Esophagus muscularis mucosa (tissue), 4 donors: ENCODE measurements around the gene LRWD1. TPM values are rescaled to one million over a fixed set of nuclear protein-coding genes. Genes with fewer than 3 reads are reported as not detected.

Experiments
- DNase-seq: peaks from one replicate; pipeline ENCODE4 v3.0.0-alpha.2; 2017; ENCODE audit errors: extremely low spot score
- H3K27ac ChIP-seq, 4 donors: fragments of 200-600 bp; sonication (generic); replicated peaks in 1 of 4; 1 replicate in 3 of 4; 2 replicates in 1 of 4; pipeline ENCODE4 v1.5.1; 2016 to 2019; ENCODE audit warnings: mild to moderate bottlenecking in 1 of 4
- H3K27me3 ChIP-seq, 4 donors: fragments of 200-600 bp; sonication (generic); one replicate each; pipeline versions ENCODE4 v1.5.1 to v1.6.0; 2016 to 2019
- H3K36me3 ChIP-seq, 4 donors: fragments of 200-600 bp; sonication (generic); one replicate each; pipeline ENCODE4 v1.5.1; 2016 to 2019
- H3K4me1 ChIP-seq, 4 donors: fragments of 200-600 bp; sonication (generic); one replicate each; pipeline ENCODE4 v1.5.1; 2016 to 2019
- H3K4me3 ChIP-seq, 4 donors: fragments of 200-600 bp; sonication (generic); 1 replicate in 2 of 4; 2 replicates in 2 of 4; pipeline ENCODE4 v1.5.1; 2016 to 2019; ENCODE audit warnings: mild to moderate bottlenecking in 4 of 4, moderate library complexity in 1 of 4
- H3K9me3 ChIP-seq, 4 donors: fragments of 200-600 bp; sonication (generic); 1 replicate in 3 of 4; 2 replicates in 1 of 4; pipeline ENCODE4 v1.5.1; 2016 to 2019
- EP300 ChIP-seq: sonication (generic); formaldehyde crosslinking; IDR thresholded peaks from one replicate; pipeline ENCODE4 v1.6.1; 2017; ENCODE audit warnings: antibody characterized with exemption
- POLR2A ChIP-seq: fragments of 450-650 bp; IDR thresholded peaks from one replicate; pipeline ENCODE4 v1.6.1; 2017; ENCODE audit warnings: antibody characterized with exemption, moderate library complexity, mild to moderate bottlenecking, low read depth
- POLR2AphosphoS5 ChIP-seq, 2 donors: sonication (generic); formaldehyde crosslinking; IDR thresholded peaks; one replicate each; pipeline ENCODE4 v1.6.1; 2017; ENCODE audit warnings: antibody characterized with exemption in 2 of 2
- WGBS: methylation state at CpG from one replicate; pipeline ENCODE4 v1.1.5; 2018; 5-methylcytosine and 5-hydroxymethylcytosine counted together
- intact Hi-C: fragments of 100-400 bp; cut with DNase I; formaldehyde crosslinking; loops from one replicate; pipeline ENCODE4 v1.15.1; 2023
- total RNA-seq, 4 donors: library from RNA; depleted of rRNA; stranded (reverse); fragments of >200 nt; gene quantifications; one replicate each; pipeline versions ENCODE4 v1.1.0 to v1.2.1, GENCODE V29; 2016
- TF ChIP-seq, protein P1 (sequence below), 3 experiments: fragments of 200-600 bp in 2 of 3; fragments of 450-650 bp in 1 of 3; sonication (generic) in 2 of 3; IDR thresholded peaks; one replicate each; pipeline ENCODE4 v1.5.1; 2017 to 2019; ENCODE audit warnings: antibody characterized with exemption in 3 of 3, mild to moderate bottlenecking in 2 of 3, moderate library complexity in 1 of 3

LRWD1 gene
- total RNA-seq, 4 donors from 2014 or later, result 10.0 to 32.7 (median 17.0) TPM

DNA sequence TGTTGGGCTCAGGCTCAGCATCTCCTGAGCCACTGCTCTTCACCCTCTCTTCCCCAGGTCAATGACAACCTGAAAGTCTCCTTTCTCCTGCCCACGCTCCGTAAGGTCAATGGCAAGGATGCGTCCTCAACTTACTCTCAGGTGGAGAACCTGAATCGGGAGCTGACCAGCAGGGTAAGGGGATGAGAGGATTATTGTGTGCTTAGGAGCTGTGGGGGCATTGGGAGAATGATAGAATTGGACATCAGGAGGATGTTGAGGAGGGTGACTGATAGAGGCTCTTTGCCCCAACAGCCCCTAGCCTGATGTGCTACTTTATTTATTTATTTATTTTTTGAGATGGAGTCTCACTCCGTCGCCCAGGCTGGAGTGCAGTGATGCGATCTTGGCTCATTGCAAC is 1.3 kb downstream of the LRWD1 start:
- Histone ChIP-seq H3K27ac (no peak overlapping the region), H3K4me3 (peak overlapping the region in 3 of 4 donors; percentile 89 to 97 (median 96)), H3K9me3 (no peaks in the 10 kb centered on the region), H3K36me3 (peaks cover 0 to 36% (median 25%) of the 10 kb centered on the region in 4 donors), H3K4me1 (peaks cover 16 to 54% (median 38%) of the 10 kb centered on the region in 4 donors), H3K27me3 (no peaks in the 10 kb centered on the region)
- WGBS, result 88% methylated on average over 7 of the region's 7 CpGs
- TF ChIP-seq, protein P1, sequence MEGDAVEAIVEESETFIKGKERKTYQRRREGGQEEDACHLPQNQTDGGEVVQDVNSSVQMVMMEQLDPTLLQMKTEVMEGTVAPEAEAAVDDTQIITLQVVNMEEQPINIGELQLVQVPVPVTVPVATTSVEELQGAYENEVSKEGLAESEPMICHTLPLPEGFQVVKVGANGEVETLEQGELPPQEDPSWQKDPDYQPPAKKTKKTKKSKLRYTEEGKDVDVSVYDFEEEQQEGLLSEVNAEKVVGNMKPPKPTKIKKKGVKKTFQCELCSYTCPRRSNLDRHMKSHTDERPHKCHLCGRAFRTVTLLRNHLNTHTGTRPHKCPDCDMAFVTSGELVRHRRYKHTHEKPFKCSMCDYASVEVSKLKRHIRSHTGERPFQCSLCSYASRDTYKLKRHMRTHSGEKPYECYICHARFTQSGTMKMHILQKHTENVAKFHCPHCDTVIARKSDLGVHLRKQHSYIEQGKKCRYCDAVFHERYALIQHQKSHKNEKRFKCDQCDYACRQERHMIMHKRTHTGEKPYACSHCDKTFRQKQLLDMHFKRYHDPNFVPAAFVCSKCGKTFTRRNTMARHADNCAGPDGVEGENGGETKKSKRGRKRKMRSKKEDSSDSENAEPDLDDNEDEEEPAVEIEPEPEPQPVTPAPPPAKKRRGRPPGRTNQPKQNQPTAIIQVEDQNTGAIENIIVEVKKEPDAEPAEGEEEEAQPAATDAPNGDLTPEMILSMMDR (IDR thresholded peaks at IDR 0.05), result no peak
- TF ChIP-seq EP300, result no peak
- no peak for TF ChIP-seq POLR2A
- no peak for TF ChIP-seq POLR2AphosphoS5 (IDR thresholded peaks at IDR 0.05)
- DNase-seq, result no peak
- intact Hi-C loops, result no loop called here

DNA sequence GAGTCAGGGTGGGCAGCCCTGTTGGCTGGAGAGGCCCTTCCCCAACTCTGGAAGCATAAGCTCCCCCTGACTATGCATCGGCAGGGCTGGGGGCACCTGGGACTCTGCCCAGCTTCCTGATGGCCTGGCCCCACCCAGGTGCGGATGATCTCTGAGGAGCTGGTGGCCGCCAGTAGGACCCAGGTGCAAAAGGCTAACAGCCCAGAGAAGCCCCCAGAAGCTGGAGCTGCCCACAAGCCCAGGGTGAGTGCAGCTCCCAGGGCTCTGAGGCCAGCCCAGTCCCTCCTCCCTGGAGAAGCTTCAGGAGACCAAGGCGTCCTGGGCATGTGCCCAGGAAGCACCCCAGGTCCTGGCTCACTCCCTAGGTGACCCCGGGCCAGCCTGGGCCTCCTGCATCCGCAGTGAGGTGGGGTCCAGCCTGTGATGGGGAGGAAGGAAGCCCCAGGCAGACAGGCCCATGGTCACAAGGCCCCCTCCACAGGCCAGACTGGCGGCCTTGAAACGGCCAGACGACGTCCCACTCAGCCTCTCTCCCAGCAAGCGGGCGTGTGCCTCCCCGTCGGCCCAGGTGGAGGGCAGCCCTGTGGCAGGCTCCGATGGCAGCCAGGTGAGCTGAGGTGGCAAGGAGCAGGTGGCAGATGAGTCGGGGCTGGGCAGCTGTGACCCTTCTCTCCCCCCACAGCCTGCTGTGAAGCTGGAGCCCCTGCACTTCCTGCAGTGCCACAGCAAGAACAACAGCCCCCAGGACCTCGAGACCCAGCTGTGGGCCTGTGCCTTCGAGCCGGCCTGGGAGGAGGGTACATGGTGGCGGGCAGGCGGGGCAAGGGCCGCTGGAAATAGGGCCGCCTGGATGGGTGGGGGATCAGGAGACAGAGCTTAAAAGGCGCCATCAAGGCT is 3.0 kb downstream of the LRWD1 start:
- Histone ChIP-seq H3K4me3 (no peak overlapping the region), H3K9me3 (no peaks in the 10 kb centered on the region), H3K36me3 (peaks cover 6 to 54% (median 40%) of the 10 kb centered on the region in 4 donors), H3K4me1 (peaks cover 16 to 42% (median 32%) of the 10 kb centered on the region in 4 donors), H3K27me3 (no peaks in the 10 kb centered on the region), H3K27ac (no peak overlapping the region)
- no peak for TF ChIP-seq EP300
- TF ChIP-seq POLR2A, result no peak
- TF ChIP-seq, protein P1 (IDR thresholded peaks at IDR 0.05), result no peak
- TF ChIP-seq POLR2AphosphoS5 (IDR thresholded peaks at IDR 0.05), result no peak
- intact Hi-C loops, result no loop called here
- 88% methylated on average over 13 of the region's 24 CpGs for WGBS
- DNase-seq, result no peak

DNA sequence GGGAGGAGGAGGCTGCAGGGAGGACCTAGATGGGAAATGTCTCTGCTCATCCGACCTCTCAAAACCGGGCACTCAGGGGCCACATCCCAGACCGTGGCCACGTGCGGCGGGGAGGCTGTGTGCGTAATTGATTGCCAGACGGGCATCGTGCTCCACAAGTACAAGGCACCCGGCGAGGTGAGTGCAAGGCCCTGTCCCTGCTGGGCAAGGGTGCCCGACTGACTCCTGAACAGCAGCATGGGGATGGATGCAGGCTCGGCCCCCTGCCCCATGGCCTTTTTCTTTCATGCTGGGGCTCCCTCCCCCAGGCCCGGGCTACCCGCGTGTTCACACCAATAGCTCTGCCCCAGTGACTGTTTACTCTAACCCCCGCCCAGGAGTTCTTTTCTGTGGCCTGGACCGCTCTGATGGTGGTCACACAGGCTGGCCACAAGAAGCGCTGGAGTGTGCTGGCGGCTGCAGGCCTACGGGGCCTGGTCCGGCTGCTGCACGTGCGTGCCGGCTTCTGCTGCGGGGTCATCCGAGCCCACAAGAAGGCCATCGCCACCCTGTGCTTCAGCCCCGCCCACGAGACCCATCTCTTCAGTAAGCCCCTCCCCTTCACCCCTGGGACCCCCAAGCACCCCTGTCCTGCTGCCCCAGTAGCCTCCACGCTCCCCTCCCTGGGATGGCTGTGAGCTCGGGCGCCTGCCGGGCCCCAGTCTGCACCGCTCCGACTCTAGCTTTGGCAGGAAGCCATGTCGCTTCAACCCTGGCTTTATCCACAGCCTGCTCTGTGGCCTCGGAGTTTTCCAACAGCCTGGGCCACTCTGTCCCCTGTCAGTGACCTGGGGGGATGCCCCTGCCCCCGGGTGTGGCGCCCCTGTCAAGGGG is 3.9 kb downstream of the LRWD1 start:
- no peaks in the 10 kb centered on the region for H3K9me3 ChIP-seq
- no peaks in the 10 kb centered on the region for H3K27me3 ChIP-seq
- no peak overlapping the region for H3K27ac ChIP-seq
- no peak for TF ChIP-seq POLR2AphosphoS5 (IDR thresholded peaks at IDR 0.05)
- no peak for TF ChIP-seq POLR2A
- TF ChIP-seq EP300, result no peak
- TF ChIP-seq, protein P1 (IDR thresholded peaks at IDR 0.05), result no peak
- peaks cover 7 to 63% (median 48%) of the 10 kb centered on the region in 4 donors for H3K36me3 ChIP-seq
- H3K4me3 ChIP-seq, result no peak overlapping the region
- intact Hi-C loops, result no loop called here
- no peak for DNase-seq
- peaks cover 11 to 33% (median 24%) of the 10 kb centered on the region in 4 donors for H3K4me1 ChIP-seq
- WGBS, result 85% methylated on average over 33 of the region's 40 CpGs

DNA sequence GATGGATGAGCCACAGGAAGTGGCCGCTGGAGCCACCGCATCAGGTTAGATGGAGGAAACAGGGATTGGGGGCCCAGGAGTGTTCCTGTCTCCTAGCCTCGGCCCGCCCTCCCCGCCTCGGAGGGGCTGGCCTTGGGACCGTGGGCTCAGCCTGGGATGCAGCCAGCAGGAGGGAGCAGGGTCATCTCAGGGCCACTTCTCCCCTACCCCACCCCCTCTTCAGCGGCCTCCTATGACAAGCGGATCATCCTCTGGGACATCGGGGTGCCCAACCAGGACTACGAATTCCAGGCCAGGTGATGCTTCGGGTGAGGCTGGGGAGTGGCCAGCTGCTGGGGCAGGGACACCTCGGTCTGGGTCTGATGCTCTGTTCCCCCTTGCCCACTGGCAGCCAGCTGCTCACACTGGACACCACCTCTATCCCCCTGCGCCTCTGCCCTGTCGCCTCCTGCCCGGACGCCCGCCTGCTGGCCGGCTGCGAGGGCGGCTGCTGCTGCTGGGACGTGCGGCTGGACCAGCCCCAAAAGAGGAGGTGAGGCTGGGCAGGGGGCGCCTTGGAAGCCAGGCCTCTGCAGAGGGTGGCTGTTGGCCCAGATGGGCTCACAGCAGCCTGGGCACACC is 4.7 kb downstream of the LRWD1 start:
- H3K9me3 ChIP-seq, result no peaks in the 10 kb centered on the region
- no peak overlapping the region for H3K4me3 ChIP-seq
- DNase-seq, result no peak
- H3K27ac ChIP-seq, result no peak overlapping the region
- H3K36me3 ChIP-seq, result peaks cover 7 to 68% (median 52%) of the 10 kb centered on the region in 4 donors
- TF ChIP-seq EP300, result no peak
- TF ChIP-seq, protein P1 (IDR thresholded peaks at IDR 0.05), result no peak
- no peak for TF ChIP-seq POLR2A
- TF ChIP-seq POLR2AphosphoS5 (IDR thresholded peaks at IDR 0.05), result no peak
- intact Hi-C loops, result no loop called here
- WGBS, result 80% methylated on average over 24 of the region's 24 CpGs
- peaks cover 4 to 27% (median 18%) of the 10 kb centered on the region in 4 donors for H3K4me1 ChIP-seq
- no peaks in the 10 kb centered on the region for H3K27me3 ChIP-seq
